ENCODE data around the gene PGA5.

GRCh38 chr11:61259363-61259762 lies 18.4 kb downstream of the PGA5 start:
- TF ChIP-seq CTCF (IDR thresholded peaks at IDR 0.05; ENCODE audit: insufficient read depth, low read depth, low read length) (no peak), EZH2 (IDR thresholded peaks at IDR 0.05; ENCODE audit: insufficient read depth, low read length) (no peak)

Data from astrocyte (in vitro differentiated cells and primary cell).